AG20443 (cell line): ENCODE data around the gene PROX2.

Source experiments
- DNase-seq: peaks from one replicate; pipeline ENCODE4 v3.0.0; 2012; ENCODE audit warnings: low spot score, mixed read lengths

The PROX2 gene

DNA sequence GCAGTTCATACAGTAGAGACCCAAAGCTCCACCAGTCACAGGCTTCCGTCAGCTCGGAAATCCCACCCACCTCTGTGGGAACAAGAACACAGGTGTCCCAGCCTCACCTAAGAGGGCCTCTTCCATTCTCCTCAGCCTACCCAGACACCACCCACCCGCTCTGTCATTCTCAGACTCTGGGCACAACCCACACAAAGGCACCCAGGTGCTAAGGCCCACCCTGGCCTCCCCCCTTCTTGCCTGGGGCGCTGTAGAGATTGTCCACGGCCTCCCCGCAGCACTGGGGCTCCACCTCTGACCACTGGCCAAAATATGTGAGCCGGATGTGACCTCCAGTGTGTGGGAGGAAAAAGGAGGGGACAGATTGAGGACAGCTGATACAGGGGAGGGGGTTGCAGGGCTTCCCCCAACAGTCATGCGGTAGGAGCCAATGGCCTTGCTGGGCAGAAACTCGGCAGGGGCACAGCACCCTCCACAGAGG is 33.0 kb upstream of the PROX2 start:
- DNase-seq, result no peak

DNA sequence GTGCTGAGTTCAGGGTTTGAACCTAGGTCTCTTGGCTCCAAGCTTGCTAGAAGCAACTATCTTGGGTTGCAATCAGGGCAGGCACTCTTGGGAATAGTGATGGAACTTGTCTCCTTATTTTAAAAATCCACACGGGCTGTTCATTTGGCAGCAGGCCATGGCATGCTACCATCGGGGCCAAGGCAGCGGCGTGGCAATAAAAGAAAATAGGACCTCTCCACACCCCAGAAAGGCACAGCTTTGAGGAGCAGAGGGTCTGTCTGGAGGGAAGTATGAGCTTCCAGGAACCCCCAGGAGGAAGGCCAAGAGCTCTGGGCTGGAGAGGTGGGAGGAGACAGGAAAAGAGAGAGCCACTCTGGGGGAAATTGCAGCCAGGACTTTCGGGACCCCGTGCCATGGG is 31.8 kb upstream of the PROX2 start:
- no peak for DNase-seq

DNA sequence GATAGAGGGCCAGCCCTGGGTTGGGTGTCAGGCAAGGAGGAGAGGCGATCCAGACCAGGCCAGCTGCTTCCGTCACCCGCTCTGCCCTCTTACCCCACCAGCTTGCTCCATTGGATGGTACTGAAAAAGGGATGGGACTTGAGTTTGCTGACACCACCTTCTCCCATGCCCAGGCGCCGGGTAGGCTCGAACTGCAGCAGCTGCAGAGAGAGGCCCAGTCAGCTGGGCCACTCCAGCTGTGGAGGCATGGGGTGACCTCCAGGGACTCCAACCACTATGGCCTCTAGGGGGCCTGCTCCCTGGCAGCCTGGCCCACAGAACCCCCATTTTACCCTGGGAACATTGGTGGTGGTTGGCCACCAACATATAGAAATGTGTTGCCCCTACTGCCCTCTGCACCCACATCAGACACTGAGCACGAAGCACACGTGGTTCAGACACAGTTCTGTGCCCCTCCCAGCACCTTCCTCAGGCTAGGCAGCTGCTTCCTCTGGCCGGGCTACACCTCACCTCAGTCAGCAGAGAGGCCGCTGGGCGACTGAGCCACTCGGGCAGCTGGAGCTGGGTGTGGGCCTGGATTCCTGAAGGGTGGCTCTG is 31.1 kb upstream of the PROX2 start:
- DNase-seq, result no peak

DNA sequence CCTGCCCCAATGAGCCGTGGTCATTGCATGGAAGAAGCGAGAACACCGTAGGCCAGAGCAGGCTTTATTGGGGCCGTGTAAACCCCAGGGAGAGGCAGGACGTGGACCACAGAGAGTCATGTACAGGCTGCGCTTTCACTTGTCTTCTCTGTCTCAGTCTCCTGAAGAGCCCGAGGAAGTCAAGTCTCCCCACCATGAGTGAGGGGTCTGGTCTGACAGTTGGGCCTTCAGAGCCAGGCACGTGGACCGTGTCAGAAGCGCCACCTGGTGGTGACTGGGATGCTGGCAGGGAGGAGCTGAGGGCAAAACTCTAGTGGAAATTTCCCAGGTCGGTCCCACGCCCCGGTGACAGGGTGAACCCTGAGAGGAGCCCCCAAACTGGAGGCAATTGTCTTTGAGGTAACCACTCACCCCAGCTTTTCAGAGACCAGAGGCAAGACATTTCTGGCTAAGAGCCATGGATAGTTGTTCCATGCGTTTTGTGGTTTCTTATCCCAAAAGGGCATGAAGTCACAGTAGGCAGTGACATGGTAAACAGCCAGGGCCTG is 29.7 kb upstream of the PROX2 start:
- DNase-seq, result peak; percentile 86

DNA sequence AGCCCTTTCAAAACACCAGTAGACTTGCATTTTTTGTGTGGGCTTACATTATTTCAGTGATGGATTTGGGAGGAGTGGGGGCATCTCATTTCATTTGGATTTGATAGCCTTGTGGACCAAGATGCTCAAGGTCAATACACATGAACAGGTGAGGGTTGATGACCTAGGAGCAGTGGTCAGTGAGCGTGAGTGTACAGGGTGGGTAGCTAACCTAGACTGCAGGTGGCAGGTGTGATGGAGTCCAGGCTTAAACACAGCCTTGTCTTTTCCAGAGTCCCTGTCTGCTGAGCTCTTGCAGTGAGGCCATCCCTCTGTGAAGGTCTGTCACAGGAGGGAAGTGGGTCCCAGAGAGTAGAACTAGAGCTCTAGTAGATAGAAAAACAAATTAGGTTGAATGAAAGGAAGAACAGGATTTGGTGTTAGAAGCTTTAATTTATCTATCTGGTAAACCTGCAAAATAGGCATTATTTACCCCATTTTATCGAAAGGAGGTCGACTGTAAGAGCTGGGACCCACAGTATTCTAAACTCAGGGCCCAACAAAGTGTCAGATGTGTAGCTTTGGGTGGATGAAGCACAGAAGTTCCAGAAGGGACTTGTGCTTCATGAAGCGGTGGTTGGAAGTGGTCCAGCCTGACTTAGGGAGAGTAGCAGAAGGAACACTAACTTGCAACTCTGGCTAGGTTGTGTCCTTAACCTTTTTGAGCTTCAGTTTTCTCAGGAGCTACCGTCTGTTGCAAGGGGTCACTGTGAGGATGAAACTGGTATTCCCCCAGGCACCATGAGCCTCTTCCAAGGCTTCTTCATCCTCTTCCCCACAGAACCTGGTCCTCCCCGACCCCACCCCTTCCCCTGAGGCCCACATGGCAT is 28.9 kb upstream of the PROX2 start:
- no peak for DNase-seq

DNA sequence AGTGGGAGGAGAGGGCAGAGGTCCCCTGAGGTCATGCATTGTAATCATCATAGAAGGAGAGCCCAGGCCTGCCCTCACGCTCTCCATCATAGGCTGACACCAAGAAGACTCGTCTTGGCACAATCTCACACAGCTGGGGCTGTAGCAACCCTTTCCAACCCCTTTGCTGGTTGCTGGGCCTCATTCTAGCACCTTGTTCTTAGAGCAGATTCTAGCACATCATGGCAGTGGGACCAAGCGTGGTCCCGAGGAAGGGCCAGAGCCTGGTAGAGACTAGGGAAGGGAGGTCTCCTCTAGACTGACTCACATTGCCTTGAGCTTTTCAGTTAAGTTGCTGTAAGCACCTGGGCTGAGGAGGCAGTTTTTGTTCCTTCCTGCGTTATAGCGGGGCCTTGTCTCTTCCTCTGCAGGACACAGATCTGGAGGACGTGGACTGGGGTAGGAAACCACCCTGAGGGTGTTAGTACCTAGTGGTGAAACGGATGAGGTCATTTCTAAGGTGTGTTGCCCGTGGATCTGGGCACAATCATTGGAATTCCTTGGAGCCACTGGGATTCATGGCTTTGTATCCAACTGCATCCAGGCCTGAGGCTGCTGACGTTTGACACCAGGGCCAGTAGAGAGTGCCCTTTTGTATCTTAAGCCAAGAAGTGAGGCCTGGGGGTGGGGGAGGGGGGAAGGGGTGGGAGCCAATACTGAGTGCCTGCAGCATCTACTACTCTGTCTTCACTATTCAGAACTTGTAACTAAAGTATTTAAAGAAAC is 27.2 kb upstream of the PROX2 start:
- no peak for DNase-seq

DNA sequence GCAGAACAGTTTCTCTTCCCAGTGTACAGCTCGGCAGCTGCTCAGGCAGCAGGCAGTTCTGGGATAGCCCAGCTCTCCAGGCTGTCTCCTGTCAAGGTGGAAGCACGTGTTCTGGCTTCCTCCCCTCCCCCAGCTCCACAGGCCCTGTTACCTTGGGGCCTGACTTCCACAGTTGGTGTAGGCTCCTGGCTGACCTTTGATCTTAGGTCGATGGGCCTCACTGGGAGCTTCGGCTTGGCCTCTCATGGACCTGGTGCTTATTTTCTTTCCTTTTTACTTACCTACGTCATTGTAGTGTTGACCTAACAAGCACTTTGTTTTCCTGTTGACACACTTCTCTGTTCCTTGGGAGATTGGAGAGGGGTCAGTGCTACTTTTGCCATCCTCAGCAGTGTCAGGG is 22.7 kb upstream of the PROX2 start:
- DNase-seq, result no peak

DNA sequence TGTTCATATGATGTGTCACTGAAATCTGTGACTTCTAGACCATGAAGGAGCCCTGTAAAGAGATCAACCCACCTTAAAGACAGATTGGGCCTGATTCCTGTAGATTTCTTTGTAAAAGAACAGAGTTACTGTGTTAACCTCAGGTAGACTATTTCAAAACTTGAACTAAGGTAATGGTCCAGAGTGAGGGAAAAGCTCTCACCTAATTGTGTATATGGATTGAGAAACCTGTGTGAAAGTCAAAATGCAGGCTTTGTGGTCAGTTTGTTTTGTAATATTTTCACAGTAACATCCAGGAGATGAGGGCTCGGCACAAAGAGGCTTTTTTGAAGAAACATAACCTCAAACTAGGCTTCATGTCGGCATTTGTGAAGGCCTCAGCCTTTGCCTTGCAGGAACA is 22.1 kb upstream of the PROX2 start:
- no peak for DNase-seq

DNA sequence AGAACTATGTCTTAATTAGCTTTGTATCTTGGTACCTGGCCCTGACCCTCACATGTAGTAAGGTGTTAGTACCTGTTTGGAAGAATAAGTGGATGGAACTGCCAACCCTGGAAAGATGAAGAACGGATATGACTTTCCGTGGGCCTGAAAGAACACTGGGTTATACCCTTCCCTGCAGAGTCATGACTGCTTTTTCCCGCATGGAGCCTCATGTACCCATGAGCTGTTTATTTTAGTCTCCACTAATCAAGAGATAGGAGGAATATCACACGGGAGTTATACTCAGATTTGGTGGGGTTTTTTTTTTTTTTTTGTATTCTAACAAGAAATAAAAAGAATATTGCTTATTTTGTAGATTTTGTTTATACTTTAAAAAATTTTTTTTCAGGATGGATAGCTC is 21.7 kb upstream of the PROX2 start:
- DNase-seq, result no peak

DNA sequence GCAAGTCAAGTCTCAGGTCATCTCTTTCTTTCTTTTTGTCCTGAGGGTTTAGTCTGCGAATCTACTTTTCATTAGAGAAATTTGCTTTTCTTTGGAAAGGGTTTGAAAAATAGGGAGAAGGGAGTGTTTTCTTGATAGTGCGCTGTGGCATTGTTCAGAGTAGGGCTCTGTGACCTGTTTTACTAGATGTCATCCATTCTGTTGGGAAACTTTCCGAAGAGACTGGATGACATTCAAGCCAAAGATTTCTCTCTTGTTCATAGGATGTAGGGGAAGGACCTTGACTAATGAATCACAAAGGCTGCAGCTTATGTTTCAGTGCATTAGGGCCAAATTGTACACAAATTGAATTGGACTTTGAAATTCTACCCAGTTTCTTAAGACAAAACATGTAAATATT is 20.5 kb upstream of the PROX2 start:
- no peak for DNase-seq

DNA sequence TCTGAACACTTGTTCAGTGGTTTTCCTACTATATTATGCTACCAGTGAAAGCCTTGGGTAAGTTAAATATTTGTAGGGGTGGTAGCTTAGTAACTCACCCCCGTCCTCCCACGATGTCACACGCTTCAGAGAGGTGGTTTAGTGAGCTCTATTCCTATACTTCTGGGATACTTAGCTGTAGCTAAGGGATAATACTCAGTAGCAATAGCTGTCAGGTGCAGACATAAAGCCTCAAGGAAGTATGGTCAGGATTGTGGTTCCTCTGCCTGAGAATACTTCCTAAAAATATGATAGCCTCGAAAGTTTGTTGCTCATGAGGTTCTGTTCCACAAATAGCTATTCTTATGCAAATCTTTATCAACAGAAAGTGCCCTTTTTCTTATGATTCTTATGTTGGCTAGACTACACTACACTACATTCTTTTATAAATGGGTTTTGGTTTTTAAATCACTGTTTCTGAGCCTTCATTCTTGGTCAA is 17.7 kb upstream of the PROX2 start:
- DNase-seq, result no peak

DNA sequence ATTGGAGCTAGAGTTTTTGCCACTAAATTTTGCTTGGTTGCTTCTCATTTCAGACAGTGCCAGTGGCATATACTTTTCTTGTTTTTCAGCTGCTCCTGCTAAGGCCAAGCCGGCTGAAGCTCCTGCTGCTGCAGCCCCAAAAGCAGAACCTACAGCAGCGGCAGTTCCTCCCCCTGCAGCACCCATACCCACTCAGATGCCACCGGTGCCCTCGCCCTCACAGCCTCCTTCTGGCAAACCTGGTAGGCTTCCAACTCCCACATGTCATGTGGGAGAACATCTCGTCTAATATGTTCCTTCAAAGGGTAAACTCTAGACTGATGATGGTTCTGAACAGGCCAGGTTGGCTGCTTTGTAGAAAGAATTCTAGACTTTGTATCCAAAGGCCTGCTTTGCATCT is 16.8 kb upstream of the PROX2 start:
- no peak for DNase-seq

DNA sequence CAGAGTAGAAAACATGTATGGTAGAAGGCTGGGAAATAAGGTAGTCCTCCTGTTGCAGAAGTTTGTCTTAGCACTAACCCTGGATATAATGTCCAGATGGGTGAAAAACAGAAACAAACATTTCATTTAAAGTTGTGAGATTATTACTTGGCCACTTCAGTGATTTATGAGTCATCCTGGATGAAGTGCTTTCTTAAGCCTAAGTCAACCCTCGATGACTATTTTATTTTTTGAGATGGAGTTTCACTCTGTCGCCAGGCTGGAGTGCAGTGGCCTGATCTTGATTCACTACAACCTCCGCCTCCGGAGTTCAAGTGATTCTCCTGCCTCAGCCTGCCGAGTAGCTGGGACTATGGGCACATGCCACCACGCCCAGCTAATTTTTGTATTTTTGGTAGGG is 15.9 kb upstream of the PROX2 start:
- no peak for DNase-seq

DNA sequence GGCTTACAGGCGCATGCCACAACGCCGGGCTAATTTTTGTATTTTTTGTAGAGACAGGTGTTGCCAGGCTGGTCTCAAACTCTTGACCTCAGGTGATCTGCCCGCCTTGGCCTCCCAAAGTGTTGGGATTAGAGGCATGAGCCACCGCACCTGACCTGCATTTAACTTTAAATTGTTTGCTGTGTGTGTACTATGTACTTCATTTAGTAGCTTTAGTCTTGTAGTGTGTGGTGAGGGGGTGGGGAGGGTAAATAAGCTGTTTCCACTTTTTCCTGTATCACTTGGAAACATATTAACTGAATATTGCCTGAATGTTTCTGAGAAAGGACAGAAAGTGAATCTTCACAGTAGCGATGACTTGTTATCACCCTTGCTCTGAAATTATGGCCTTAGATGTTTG is 14.3 kb upstream of the PROX2 start:
- no peak for DNase-seq

DNA sequence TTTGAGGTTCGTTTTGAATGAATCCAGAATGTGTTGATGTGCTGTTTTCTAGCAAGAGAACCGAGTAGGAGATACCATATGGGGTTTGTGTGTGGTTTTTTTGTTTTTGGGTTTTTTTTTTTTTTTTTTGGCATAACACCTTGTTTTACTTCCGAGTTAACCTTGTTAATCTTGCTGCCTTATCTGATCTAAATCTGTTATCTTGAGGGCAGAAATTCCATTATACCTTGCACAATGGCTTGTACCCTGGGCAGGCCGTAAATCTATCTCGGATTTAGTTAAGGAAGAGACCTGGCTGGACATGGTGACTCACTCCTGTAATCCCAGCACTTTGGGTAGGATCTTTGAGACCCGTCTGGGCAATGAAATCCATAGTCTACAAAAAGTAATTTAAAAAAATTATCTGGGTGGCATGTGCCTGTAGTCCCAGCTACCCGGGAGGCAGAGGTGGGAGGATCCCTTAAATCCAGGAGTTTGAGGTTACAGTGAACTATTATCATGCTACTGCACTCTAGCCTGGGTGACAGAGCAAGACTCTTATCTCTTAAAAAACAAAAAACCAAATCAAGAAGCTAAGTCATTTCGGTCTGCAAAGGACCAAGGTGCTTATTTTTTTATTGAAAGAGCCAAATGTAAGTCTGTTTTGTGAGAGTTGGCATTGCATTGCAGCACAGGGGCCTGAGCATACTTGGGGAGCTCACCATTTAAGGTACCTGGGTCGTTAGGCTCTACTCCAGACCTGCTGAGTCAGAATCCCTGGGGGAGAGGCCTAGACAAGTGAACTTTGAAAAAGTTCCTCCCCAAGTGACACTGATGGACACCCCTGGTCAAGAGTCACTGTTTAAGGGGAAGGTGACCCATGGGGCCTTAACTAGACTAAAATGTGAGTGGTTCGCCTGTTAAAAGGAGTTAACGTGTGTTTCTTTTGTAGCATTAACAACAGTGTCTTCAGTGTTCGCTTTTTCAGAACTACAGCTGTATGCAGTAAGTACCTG is 12.5 kb upstream of the PROX2 start:
- no peak for DNase-seq

DNA sequence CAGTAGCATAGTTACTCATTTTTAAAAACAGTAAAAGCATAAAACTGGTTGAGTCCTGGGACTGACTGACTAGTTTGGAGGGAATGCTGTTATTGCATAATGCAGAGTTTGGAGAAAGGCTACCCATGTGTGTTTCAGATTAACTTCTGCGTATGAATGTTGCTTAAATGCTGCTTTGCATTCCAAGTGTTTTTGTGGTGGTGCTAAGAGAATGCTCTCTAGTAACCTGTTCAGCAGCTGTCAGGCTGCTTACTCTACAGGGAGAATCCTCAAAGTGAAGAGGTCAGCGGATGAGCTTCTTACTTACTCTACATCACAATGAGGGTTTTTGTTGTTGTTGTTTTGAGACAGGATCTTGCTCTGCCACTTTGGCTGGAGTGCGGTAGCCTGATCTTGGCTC is 10.1 kb upstream of the PROX2 start:
- peak; percentile 87 for DNase-seq

DNA sequence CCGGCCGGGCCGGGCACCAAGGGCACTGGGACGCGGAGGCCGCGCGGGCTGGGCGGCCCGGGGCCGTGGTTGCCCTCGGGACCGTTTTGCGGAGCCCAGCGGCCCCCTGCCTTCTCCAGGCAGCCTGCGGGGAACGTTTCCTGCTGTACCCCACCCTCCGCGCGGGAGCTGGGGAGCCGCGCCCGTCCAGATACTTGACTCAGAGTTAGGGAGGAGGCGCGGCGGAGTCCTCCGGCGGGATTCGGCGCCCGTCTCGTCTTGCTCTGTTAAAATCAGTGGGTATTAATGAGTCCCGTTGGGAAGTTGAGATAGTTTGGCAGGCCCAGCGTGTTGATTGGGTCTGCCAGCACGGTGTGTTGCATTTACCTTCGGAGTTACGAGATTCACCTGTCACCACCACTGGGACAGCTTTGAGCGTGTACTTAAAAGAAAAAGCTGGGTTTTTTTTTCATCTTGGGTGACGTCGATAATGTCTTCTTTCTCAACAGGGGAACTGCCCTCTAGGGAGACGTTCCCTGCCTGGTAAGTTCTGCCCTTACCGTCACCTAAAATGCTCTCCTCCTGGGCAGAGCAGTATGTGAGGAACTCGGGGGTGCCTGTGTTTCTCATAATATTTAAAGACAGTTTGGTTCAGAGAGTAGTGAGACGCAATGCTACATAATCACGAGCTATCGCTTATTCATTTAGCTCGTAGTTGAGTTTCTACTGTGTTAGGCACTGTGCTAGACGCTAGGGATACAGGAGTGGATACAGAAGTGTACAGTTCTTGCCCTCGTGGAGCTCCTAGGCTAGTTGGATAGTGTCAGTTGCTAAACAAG is 6.4 kb upstream of the PROX2 start:
- peak; percentile 61 for DNase-seq

DNA sequence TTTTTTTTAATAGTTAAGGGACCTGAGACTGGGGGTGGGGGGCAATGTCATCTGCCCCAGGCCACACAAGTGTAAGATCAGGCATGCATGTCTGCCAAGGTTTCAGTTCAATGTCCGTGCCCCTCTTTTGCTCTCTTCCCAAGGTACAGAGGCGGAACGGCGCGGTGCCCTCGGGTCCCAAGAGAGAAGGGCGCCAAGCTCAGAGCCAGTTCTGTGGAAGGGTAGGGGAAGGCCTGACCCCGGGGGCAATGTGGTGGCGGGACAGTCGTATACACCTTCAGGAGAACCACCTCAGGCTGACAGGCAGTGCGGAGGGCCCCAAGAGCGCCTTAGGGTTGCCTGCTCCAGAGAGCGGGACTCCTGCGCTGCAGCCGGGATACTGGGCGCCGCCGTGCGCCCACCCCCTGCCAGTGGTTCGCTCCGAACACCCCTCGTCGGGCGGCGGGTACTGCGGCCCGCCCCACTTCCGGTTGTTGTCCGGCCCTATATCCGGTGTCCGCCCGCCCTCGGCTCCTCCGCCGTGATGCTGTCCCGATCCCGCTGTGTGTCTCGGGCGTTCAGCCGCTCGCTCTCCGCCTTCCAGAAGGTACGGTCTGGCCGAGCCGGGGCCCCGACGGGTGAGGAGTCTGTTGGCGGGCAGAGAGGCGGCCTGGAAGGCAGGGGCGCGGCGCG is 5.6 kb upstream of the PROX2 start, which contains the start of gene DLST:
DLST (plus strand) TSS at position 486 of the 672 bp plus-strand sequence; CDS start at position 524, 38 bp downstream.
- DNase-seq, result peak; percentile 97

DNA sequence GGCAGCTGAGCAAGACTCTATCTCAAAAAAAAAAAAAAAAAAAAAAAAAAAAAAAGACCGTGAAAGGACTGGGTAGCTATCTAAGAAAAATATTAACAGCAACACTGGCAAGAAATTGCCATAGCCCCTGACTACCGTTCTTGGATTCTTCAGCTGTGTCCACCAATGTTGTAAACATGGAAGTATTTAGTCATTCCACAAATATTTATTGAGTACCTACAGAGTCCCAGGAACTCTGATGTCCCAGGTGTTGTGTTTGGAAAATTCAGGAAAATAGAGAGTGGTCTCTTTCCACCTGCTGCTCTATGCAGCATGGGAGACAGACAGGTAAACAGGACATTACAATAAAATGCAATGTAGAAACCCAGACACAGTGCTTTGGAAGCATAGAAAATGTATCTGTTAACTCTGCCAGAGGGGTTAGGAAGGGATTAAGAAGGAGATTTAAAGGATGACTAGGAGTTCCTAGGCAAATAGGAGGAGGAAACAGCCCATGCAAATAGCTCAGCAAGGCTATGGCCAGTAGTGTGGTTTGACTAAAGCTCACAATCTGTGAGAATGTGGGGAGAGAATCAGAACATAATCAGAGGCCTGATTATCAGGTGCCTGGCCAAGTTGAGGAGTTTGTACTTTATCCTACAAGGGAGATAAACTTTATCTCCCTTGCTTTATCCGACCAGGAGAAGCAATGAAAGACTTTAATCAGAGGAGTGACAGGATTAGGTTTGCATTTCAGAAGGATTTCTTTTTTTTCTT is 3.7 kb upstream of the PROX2 start:
- DNase-seq, result no peak
